ENCODE results near the gene AGBL4.

The AGBL4 gene

DNA sequence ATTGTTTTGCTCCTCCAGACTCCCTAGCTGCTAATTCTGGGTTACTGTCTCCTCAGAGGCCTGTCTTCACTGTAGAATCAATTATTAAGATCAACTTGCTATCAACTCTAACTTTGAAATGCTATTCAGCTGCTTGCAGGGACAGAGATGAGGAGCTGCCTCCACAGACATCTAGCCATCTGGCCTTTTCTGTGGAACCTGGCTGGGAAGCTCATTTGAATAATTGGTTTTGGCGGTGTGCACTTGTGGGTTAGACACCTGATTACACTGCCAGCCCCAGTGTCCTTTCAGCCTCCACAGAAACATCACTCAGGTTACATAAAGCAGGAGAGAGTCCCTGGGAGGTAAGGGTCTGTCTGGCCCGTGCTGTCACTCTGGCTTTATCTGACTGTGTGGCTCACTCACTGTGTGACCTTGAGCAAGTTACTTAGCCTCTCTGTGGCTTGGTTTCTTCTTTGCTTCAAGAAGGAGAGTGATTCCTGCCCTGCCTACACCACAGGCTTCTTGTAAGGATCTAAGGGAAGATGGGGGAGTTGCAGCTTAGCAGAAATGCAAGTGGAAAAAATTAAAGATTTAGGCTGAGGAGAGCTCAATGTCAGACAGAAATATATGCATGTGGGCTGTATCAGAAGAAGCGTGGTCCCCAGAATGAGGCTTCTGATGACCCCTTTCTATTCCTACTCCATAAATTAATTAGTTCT, 1378.7 kb downstream of the AGBL4 start:
- no peak for DNase-seq (ENCODE audit: low spot score)

- DNase-seq (ENCODE audit: low spot score) = no peak
Measured at GRCh38 chr1:48644190-48644900, 1379.4 kb downstream of the AGBL4 start.

DNA sequence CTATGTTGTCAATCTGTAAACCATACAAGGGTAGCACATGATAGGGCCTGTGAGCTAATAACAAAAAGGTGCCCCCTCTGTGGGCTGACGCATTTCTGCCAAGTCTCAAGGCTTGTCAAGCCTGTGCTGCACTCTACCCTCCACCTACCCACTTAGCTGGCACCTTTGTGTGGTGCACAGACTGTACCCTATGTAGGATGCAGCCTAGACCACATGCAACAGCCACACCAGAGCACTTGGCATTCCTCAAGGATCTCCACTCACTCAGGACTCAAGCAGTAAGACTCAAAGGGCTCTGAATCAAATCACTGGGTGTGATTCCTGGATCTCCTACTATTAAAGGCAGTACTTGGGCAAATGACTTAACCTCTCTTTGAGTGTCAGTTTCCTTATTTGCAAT, 1380.6 kb downstream of the AGBL4 start:
- DNase-seq (ENCODE audit: low spot score) = no peak

DNA sequence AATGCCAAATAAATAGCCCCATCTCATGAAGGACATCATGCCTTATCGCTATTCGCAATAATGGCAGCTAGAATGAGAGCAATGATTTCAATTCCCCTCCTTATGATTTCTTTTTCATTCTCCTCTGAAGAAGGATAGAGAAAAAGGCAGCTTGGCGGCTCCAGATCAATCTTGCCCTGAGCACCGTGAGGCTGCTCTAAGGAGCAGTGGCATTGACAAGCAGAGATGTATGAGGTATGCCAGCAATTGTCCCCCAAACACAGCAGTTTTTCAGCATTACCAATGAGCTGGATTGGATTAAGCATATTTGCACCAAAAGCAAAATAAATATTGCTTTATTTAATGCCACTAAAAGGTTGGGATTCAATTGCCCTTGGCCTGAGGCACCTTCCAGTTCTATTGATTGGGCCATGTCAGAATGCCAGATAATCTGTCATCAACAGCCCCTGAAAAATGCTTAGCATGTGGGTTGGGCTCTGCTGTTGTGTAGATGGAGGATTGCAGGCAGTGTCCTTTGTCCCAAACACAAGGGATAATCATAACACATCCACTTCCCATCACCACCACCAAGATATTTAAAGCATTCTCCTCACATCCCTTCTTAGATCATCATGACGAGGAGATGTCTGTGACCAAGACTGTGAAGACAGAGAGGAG, 1382.8 kb downstream of the AGBL4 start:
- no peak for DNase-seq (ENCODE audit: low spot score)

DNA sequence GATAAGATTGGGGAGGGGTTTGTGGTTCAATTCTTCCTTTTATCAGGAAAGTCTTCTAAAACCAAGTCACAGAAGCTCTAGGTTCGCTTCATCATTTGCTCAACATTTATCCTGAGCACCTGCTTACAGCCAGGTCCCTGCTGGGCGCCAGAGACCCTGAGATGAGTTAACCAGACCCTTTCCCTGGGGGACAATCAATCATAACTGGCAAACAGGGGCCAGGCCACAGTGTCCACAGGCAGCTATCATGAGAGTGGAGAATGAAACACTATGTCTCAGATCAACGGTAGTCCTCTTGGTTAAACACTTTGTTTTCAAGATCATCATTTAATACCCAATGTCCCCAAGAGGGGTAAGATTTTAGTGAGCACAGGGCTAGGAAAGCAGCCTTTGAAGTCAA, 1393.9 kb downstream of the AGBL4 start:
- DNase-seq (ENCODE audit: low spot score) = no peak

- no peak for DNase-seq (ENCODE audit: low spot score)
Measured at GRCh38 chr1:48627486-48627885, 1396.3 kb downstream of the AGBL4 start.

- no peak for DNase-seq (ENCODE audit: low spot score)
Measured at GRCh38 chr1:48619539-48619938, 1404.2 kb downstream of the AGBL4 start.

DNA sequence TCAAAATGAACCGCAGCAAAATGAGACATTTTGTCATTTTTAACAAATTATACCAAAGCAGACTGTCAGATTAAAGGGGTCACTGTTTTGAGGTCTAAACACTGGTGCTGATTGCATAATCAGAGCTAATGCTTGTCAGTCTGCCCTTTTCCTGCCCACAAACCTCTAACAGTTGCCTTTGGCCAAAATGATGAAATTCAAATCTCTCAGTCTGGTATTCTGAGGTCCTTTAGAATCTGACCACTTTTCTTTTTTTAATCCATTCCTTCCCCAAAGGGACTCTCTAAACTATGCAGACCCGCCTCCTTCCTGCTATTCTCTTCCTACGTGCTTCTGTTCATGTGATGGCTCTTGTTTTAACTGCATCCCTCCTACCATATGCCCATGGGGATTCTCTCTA, 1406.5 kb downstream of the AGBL4 start:
- DNase-seq (ENCODE audit: low spot score) = no peak

DNA sequence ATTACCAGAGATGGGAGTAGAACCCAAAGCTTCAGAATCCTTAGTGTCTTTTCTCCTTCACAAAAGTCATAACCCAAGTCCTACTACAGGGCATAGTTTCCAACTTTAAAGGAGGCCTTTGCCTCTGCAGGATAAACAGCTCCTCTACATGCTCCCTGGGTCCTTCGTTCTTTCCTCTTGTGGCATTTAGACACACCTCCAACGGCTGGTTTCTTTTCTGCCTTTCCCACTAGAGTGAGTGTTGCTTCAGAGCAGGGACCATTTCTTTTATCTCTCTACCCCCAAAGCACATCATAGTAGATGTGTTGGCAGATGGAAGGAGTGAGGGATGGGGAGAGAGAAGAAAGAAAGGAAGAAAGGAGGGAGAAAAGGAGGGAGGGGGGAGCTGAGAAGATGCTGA, 1407.0 kb downstream of the AGBL4 start:
- DNase-seq (ENCODE audit: low spot score) = no peak

DNA sequence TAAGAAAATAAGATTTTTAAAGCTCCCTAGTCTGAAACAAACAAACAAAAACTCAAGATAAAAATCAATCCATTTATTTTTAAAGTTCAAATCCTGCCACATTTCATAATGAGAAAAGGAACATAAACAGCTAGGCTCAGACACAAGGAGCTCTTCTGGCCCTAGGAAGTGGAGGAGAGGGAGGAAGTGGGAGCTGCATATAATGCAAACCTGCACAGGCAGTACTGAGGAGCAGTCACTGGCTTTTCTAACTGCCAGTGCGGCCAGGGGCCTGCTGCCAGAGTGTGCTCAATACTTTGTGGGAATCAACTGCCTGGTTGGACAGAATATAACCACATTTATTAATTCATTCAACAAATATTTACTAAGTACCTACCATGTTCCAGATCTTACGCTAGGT, 1411.9 kb downstream of the AGBL4 start:
- DNase-seq (ENCODE audit: low spot score) = no peak

DNA sequence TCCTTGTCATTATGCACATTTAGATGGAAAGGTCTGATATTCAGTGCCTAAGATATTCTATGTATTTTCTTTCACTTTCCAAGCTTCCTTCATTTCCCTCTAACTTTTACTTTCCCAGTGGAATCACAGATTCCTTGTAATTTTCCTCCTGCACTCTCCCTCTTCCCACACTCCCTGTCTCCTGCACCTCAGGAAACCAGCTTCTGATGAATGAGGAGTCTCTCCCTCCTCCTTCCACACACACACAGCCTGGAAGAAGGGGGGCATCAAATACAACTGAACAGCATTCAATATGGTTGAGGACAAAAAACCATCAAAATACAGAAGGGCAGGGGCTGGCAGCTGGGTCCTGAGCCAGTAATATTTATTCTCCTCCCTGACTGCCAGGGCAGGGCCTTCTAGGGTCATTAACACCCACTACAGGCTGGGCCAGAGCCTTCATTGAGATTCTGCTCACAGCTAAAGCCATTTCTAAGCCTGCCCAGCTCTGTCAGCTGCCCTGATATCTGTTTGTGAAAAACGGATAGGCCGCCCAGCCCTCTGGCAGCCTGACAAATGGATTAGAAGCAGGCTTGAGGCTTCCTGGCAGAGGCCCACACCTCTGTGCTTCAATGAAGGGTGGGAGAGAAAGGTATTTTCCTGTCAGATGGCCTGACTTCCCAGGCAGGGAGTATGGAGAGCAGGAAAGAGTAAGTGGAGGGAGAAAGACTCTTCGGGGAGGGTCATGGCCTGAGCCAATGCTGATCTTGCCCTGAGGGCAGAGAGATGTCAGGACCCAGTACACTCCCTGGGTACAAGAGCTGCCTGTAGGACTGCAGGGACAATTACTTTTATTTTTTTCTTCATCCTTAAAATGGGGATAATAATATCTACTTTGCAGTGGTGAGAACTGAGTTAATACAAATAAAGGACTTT, 1412.9 kb downstream of the AGBL4 start:
- DNase-seq (ENCODE audit: low spot score) = no peak

- no peak for DNase-seq (ENCODE audit: low spot score)
Measured at GRCh38 chr1:48608882-48609281, 1414.9 kb downstream of the AGBL4 start.

GRCh38 chr1:48603222-48603621, 1420.5 kb downstream of the AGBL4 start:
- DNase-seq (ENCODE audit: low spot score) = no peak

DNA sequence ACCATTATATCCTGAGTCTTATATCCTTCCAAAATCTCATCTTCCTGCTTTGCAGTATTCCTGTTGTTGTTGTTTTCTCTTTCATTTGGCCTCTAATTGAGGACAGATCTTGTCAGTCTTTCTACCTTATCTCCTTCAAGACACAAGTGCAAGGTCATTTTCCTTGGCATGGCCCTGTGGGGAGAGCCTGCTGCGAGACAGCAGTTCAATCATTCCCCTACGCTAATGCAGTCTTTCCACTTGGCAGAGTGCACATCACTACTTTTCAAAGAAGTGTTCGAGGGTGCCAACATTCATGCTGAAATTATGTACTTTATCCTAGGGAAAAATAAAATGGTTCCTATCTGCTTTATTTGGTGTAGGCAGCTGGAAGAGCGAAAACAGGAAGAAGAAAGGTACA, 1421.4 kb downstream of the AGBL4 start:
- DNase-seq (ENCODE audit: low spot score) = no peak

DNA sequence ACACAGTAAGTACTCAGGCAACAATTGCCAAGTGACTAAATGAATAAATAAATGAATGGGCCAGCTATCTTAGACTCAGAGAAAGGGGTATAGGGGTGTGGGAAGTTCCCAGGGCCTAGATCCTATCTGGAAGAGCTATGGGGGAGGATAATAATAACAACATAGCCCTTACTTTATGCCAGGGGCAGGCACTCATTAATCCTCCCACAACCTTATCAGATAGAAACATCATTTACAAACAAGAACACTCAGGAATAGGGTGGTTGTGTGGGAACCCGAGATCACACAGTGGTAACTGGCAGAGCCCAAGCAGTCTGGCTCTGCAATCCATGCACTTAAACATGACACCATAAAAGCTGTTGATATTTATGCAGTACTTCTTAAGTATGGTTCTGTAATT, 1423.6 kb downstream of the AGBL4 start:
- DNase-seq (ENCODE audit: low spot score) = no peak

GRCh38 chr1:48597663-48598062, 1426.1 kb downstream of the AGBL4 start:
- DNase-seq (ENCODE audit: low spot score) = no peak

- DNase-seq (ENCODE audit: low spot score) = no peak
Measured at GRCh38 chr1:48596046-48596445, 1427.7 kb downstream of the AGBL4 start.

- DNase-seq (ENCODE audit: low spot score) = no peak
Measured at GRCh38 chr1:48595613-48596012, 1428.1 kb downstream of the AGBL4 start.

DNA sequence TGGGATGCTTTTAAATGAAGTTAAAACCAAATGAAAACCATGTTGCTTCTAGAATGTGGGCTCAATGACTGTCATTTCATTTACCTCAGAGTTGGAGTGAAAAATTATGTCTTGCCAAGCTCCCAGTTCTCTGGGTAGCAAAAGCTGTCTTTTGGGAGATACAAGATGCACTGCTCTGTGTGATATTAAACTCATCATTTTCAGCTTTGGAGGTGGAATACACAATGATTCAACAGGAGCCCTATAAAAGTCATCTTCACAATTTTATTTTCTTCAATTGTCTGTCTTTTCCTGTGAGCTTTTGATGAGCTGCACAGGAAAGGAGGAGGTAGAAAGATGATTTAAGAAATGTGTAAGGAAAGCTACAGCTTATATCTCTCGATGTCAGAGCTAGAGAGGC, 1431.4 kb downstream of the AGBL4 start:
- no peak for DNase-seq (ENCODE audit: low spot score)

DNA sequence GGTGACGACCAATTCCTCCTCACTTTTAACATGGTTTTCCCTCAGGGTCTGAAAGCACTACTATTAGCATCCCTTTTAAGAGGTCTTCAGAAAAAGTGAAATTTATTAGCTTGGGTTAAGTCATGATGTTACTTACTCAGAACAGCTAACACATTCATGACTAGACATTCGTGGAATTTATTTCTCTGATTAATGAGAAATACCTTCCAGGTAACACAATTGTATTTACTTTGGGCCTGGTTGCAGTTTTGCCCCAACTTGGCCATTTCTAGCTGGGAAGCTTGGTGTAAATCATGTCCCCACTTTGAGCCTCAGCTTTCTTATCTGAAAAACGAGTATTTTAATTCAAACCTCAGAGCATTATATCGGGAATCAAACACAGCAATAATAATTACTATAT, 1432.6 kb downstream of the AGBL4 start:
- DNase-seq (ENCODE audit: low spot score) = no peak

- no peak for DNase-seq (ENCODE audit: low spot score)
Measured at GRCh38 chr1:48588061-48588460, 1435.7 kb downstream of the AGBL4 start.

GRCh38 chr1:48582408-48582807, 1441.3 kb downstream of the AGBL4 start:
- no peak for DNase-seq (ENCODE audit: low spot score)
